ENCODE measurements around the gene CYP4F22.
"Not testable (repeated sequence)": the region's sequence is repeated elsewhere in the genome, so short reads cannot be mapped to it uniquely, and the experiment has no call there.

CYP4F22 gene

DNA sequence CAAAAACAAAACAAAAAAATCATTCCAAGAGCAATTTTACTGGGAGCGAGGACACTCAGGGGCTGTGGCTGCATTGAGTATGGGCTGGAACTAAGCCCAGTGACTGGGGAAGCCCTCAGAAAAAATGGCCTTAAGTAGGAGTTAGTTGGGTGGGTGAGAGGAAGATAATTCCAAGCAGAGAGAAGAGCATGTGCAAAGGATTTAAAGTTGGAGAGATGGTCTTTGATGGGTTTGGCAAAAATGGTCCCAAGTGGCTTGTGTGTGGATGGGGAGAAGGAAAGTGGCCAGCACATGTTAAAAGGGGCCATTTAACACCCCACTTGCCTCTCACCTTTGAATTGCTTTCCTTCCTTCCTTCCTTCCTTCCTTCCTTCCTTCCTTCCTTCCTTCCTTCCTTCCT lies 6.7 kb upstream of the CYP4F22 start:
- Histone ChIP-seq H3K4me3 (ENCODE audit: low read depth, low read length) (no peak overlapping the region), H3K36me3 (ENCODE audit: control insufficient read depth, insufficient read depth, low read length) (no peaks in the 10 kb centered on the region), H3K4me1 (ENCODE audit: control insufficient read depth, insufficient read depth, low read length) (peaks cover 6% of the 10 kb centered on the region), H3K9me3 (ENCODE audit: control insufficient read depth, insufficient read depth, low read length) (no peaks in the 10 kb centered on the region), H3K27me3 (ENCODE audit: control insufficient read depth, insufficient read depth, low read length) (no peaks in the 10 kb centered on the region), H3K9ac (ENCODE audit: low read depth, low read length) (no peak overlapping the region)

DNA sequence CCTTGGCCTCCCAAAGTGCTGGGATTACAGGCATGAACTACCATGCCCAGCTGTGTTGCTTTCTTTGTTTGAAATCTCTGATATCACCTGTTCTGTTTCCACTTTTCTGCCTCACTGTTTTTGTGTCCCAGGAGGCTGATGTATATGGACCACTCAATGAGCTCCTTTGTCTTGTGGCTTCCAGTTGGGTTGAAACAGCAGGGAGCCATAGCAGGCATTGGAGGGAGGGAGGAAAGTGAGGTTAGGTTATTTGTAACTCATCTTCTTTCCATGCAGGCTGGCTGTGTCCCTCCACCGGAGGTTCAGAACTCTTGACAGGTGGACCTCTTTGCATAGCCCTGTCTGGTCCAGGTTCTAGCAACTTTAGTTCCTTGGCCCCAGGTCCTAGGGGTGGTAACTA lies 6.1 kb upstream of the CYP4F22 start:
- Histone ChIP-seq H3K36me3 (ENCODE audit: control insufficient read depth, insufficient read depth, low read length) (no peaks in the 10 kb centered on the region), H3K9me3 (ENCODE audit: control insufficient read depth, insufficient read depth, low read length) (no peaks in the 10 kb centered on the region), H3K9ac (ENCODE audit: low read depth, low read length) (no peak overlapping the region), H3K27me3 (ENCODE audit: control insufficient read depth, insufficient read depth, low read length) (peaks cover 3% of the 10 kb centered on the region), H3K4me3 (ENCODE audit: low read depth, low read length) (no peak overlapping the region), H3K4me1 (ENCODE audit: control insufficient read depth, insufficient read depth, low read length) (peaks cover 6% of the 10 kb centered on the region)

DNA sequence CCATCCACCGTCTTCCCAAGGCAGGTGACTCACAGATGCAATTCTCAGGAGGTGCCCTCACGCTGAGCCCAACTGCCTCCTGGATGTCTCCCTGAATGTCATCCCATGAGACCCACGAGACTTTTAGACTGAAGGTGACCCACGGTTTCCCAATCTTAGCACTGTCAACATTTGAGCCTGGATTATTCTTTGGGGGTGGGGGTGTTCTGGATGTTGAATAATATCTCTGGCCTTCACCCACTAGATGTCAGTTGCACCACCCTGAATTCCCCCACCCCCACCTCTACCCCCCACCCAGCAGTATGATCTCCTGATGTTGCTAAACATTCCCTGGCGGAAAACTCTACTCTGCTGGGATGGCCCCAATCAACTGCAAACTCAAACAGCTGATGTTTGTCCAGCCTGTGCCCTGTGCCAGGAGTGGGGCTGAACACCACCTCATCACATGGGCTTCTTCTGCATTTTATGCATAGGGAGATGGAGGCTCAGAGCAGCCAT lies 2.2 kb upstream of the CYP4F22 start:
- H3K36me3 ChIP-seq (ENCODE audit: control insufficient read depth, insufficient read depth, low read length): no peaks in the 10 kb centered on the region
- no peaks in the 10 kb centered on the region for H3K4me1 ChIP-seq (ENCODE audit: control insufficient read depth, insufficient read depth, low read length)
- no peak overlapping the region for H3K4me3 ChIP-seq (ENCODE audit: low read depth, low read length)
- peaks cover 26% of the 10 kb centered on the region for H3K27me3 ChIP-seq (ENCODE audit: control insufficient read depth, insufficient read depth, low read length)
- no peaks in the 10 kb centered on the region for H3K9me3 ChIP-seq (ENCODE audit: control insufficient read depth, insufficient read depth, low read length)
- no peak overlapping the region for H3K9ac ChIP-seq (ENCODE audit: low read depth, low read length)

DNA sequence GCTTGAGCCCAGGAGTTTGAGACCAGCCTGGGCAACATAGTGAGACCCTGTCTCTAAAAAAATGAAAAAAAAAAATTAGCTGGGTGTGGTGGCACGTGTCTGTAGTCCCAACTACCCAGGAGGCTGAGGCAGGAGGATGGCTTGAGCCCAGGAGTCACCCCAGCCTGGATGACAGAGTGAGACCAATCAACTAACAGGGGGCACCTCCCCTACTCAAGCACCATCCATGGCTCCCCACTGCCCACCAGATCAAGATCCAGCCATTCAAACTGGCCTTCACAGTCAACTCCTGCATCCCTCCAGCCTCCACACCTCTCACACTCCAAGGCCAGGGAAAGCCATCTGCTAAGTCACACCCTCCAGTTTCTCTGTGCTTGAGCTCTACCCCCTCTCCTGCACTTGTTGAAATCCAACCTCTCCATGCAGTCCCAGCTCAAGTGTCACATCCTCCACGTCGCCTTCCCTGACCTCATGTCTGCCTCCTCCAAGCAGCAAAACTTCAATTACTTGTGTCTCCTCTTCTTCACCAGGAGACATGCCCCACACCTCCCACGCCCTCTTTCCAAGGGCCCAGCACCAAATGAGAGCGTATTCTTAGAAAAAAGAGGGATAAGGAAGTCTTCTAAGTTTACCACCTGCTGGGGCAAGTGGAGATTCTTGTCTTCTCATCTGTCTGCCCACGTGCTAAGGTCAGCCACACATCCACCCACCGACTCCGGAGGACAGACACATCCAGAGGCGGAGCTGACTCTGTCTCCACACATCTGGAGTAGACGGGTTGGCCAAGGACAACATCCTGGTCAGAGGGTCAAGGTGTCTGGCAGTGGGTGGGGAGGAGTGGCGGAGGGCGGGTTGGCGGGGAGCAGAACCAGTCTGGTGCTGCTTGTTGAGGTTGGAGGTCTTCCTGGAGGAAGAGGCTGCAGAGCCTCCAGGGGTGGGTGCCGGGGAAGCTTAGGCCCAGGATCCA lies 974 bp upstream of the CYP4F22 start:
- no peaks in the 10 kb centered on the region for H3K36me3 ChIP-seq (ENCODE audit: control insufficient read depth, insufficient read depth, low read length)
- H3K9me3 ChIP-seq (ENCODE audit: control insufficient read depth, insufficient read depth, low read length): no peaks in the 10 kb centered on the region
- H3K27me3 ChIP-seq (ENCODE audit: control insufficient read depth, insufficient read depth, low read length): peaks cover 26% of the 10 kb centered on the region
- peak overlapping the region; percentile 60 for H3K9ac ChIP-seq (ENCODE audit: low read depth, low read length)
- no peaks in the 10 kb centered on the region for H3K4me1 ChIP-seq (ENCODE audit: control insufficient read depth, insufficient read depth, low read length)
- peak overlapping the region; percentile 59 for H3K4me3 ChIP-seq (ENCODE audit: low read depth, low read length)

DNA sequence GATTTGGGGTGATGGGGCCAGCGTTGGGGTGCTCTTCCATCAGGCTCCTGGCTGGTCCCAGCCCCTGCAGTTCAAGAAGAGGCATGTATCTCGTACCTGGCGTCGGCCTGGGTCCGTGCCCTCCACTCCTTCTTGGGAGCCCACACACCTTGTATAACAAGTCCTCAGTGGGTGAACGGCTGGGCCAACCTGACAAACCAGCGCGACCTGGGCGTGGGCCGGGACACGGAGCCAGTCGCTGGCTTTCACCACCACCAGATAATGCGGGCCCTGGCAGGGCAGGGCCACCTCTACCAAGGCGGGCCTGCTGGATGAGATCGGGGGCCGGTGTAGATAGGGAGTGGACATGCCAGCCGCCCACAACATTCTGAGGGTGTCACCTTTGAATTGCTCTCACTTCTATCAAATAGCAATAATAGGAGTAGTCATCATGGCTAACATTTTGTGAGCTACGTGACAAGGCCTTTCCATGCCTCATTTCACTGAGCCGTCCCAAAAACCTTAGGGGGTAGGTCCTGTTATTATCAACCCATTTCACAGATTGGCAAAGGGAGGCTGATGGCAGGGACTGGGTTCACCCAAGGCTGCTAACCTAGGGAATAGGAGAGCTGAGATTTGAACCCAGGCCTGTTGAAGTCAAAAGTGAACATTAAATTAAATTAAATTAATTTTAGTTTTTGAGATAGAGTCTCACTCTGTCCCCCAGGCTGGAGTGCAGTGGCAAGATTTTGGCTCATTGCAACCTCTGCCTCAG lies 3.5 kb downstream of the CYP4F22 start:
- Histone ChIP-seq H3K4me1 (ENCODE audit: control insufficient read depth, insufficient read depth, low read length) (no peaks in the 10 kb centered on the region), H3K9ac (ENCODE audit: low read depth, low read length) (no peak overlapping the region), H3K36me3 (ENCODE audit: control insufficient read depth, insufficient read depth, low read length) (no peaks in the 10 kb centered on the region), H3K9me3 (ENCODE audit: control insufficient read depth, insufficient read depth, low read length) (no peaks in the 10 kb centered on the region), H3K4me3 (ENCODE audit: low read depth, low read length) (no peak overlapping the region), H3K27me3 (ENCODE audit: control insufficient read depth, insufficient read depth, low read length) (peaks cover 26% of the 10 kb centered on the region)

DNA sequence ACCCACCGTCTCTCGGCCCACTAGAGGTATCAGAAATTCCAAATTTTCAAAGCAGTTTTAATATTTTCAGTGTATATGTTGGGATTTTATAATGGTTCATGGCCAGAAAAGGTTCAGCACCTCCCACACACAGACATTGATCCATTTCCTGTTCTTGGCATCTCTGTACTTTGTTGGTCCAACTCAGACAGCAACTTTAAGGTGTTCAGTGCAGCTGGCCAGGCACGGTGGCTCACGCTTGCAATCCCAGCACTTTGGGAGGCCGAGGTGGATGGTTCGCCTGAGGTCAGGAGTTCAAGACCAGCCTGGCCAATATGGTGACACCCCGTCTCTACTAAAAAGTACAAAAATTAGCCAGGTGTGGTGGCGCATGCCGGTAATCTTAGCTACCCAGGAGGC lies 6.9 kb downstream of the CYP4F22 start:
- H3K36me3 ChIP-seq (ENCODE audit: control insufficient read depth, insufficient read depth, low read length); H3K4me3 ChIP-seq (ENCODE audit: low read depth, low read length); H3K9ac ChIP-seq (ENCODE audit: low read depth, low read length); H3K4me1 ChIP-seq (ENCODE audit: control insufficient read depth, insufficient read depth, low read length); H3K9me3 ChIP-seq (ENCODE audit: control insufficient read depth, insufficient read depth, low read length); H3K27me3 ChIP-seq (ENCODE audit: control insufficient read depth, insufficient read depth, low read length): not testable (repeated sequence)

DNA sequence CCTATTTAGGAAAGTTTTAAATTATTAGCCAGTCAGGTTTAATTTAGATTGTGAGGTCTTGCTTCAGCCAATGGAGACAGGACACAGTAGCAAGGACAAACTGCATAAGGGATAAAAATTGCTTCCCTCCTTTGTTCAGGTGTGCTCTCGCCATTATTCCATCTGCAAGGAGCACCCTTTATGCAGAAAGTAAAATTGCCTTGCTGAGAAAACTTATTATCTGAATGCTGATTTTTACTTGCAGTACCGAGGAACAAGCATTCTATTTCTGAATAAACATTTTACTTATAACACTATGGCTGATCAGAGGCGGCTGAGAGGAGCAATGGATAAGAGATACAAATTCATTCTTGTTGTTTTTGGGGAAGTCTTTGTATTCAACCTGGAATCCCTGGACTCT lies 8.0 kb downstream of the CYP4F22 start:
- Histone ChIP-seq H3K4me3 (ENCODE audit: low read depth, low read length) (no peak overlapping the region), H3K27me3 (ENCODE audit: control insufficient read depth, insufficient read depth, low read length) (no peaks in the 10 kb centered on the region), H3K9ac (ENCODE audit: low read depth, low read length) (no peak overlapping the region), H3K9me3 (ENCODE audit: control insufficient read depth, insufficient read depth, low read length) (no peaks in the 10 kb centered on the region), H3K36me3 (ENCODE audit: control insufficient read depth, insufficient read depth, low read length) (no peaks in the 10 kb centered on the region), H3K4me1 (ENCODE audit: control insufficient read depth, insufficient read depth, low read length) (no peaks in the 10 kb centered on the region)

DNA sequence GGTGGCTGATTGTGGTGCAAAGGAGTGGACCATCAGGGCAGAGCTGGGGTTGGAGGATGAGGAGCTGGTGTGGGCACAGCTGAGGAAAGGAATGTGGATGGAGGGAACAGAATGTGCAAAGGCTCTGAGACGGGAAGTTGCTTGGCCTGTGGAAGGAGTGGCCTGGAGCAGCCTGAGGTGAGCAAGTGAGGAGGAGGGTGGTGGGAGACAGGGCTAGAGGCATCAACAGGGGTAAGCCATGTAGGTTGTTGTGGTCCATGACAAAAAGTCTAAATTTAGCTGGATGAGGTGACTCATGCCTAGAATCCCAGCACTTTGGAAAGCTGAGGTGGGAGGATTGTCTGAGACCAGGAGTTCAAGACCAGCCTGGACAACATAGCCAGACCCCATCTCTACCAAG lies 9.5 kb downstream of the CYP4F22 start:
- no peaks in the 10 kb centered on the region for H3K36me3 ChIP-seq (ENCODE audit: control insufficient read depth, insufficient read depth, low read length)
- no peaks in the 10 kb centered on the region for H3K27me3 ChIP-seq (ENCODE audit: control insufficient read depth, insufficient read depth, low read length)
- H3K9me3 ChIP-seq (ENCODE audit: control insufficient read depth, insufficient read depth, low read length): no peaks in the 10 kb centered on the region
- no peak overlapping the region for H3K4me3 ChIP-seq (ENCODE audit: low read depth, low read length)
- H3K9ac ChIP-seq (ENCODE audit: low read depth, low read length): no peak overlapping the region
- no peaks in the 10 kb centered on the region for H3K4me1 ChIP-seq (ENCODE audit: control insufficient read depth, insufficient read depth, low read length)

DNA sequence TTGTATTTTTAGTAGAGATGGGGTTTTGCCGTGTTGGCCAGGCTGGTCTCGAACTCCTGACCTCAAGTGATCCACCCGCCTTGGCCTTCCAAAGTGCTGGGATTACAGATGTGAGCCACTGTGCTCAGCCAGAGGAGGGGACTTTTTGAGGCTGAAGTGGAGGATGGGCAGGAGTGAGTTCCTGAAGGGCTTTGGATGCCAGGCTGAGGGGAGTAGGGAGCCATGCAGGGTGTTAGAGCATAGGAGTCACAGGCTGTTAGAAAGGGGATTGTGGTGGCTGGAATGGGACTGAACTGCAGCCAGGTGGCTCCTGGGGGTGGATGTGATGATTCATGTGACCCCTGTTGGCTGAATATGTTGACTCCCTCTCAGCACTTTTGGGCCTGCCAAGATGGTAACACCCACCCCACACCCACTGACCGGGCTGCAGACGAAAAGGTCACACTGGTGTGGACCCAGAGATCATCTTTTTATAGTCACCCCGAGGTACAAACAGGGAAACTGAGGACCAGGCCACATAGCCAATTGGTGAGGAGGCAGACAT lies 11.2 kb downstream of the CYP4F22 start:
- Histone ChIP-seq H3K9ac (ENCODE audit: low read depth, low read length) (no peak overlapping the region), H3K4me1 (ENCODE audit: control insufficient read depth, insufficient read depth, low read length) (no peaks in the 10 kb centered on the region), H3K27me3 (ENCODE audit: control insufficient read depth, insufficient read depth, low read length) (no peaks in the 10 kb centered on the region), H3K4me3 (ENCODE audit: low read depth, low read length) (no peak overlapping the region), H3K36me3 (ENCODE audit: control insufficient read depth, insufficient read depth, low read length) (no peaks in the 10 kb centered on the region), H3K9me3 (ENCODE audit: control insufficient read depth, insufficient read depth, low read length) (no peaks in the 10 kb centered on the region)

DNA sequence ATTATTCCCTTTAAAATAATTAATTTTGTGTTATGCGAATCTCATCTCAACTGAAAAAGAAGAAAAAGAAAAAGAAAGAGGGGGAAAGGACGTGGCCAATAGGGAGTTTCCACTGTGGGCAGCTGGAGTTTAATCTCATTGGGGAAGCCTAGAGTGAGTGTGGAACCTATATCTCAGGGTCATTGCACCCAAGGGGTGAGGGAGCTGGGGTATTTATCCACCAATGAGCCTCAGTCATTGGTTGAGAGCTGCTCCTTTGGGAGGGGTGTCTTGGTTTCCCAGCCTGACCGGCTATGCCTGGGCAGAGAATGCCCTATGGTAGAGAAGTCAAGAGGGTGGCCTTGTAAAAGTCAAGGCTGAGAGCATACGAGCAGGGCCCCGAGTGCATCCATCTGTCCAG lies 16.5 kb downstream of the CYP4F22 start:
- H3K4me1 ChIP-seq (ENCODE audit: control insufficient read depth, insufficient read depth, low read length): no peaks in the 10 kb centered on the region
- no peaks in the 10 kb centered on the region for H3K36me3 ChIP-seq (ENCODE audit: control insufficient read depth, insufficient read depth, low read length)
- H3K9ac ChIP-seq (ENCODE audit: low read depth, low read length): no peak overlapping the region
- no peaks in the 10 kb centered on the region for H3K27me3 ChIP-seq (ENCODE audit: control insufficient read depth, insufficient read depth, low read length)
- H3K9me3 ChIP-seq (ENCODE audit: control insufficient read depth, insufficient read depth, low read length): no peaks in the 10 kb centered on the region
- no peak overlapping the region for H3K4me3 ChIP-seq (ENCODE audit: low read depth, low read length)

DNA sequence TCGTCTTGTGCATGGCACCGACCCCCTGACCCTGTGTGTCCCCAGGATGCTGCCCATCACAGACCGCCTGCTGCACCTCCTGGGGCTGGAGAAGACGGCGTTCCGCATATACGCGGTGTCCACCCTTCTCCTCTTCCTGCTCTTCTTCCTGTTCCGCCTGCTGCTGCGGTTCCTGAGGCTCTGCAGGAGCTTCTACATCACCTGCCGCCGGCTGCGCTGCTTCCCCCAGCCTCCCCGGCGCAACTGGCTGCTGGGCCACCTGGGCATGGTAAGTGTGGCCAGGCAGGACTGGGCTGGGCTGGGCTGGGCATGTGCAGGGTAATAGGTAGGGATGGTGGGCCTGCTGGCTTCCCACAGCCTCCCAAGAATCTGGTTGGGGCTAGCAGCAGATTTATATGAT lies 17.0 kb downstream of the CYP4F22 start:
- no peaks in the 10 kb centered on the region for H3K4me1 ChIP-seq (ENCODE audit: control insufficient read depth, insufficient read depth, low read length)
- H3K36me3 ChIP-seq (ENCODE audit: control insufficient read depth, insufficient read depth, low read length): no peaks in the 10 kb centered on the region
- H3K9me3 ChIP-seq (ENCODE audit: control insufficient read depth, insufficient read depth, low read length): no peaks in the 10 kb centered on the region
- no peak overlapping the region for H3K4me3 ChIP-seq (ENCODE audit: low read depth, low read length)
- H3K9ac ChIP-seq (ENCODE audit: low read depth, low read length): no peak overlapping the region
- H3K27me3 ChIP-seq (ENCODE audit: control insufficient read depth, insufficient read depth, low read length): no peaks in the 10 kb centered on the region
